Measurements from ENCODE around the gene USP19. TPM values are rescaled to one million over a fixed set of nuclear protein-coding genes. Genes with fewer than 3 reads are reported as not detected.

The USP19 gene
- total RNA-seq, 2 donors from 2014 or later: 66.9 to 67.7 TPM

DNA sequence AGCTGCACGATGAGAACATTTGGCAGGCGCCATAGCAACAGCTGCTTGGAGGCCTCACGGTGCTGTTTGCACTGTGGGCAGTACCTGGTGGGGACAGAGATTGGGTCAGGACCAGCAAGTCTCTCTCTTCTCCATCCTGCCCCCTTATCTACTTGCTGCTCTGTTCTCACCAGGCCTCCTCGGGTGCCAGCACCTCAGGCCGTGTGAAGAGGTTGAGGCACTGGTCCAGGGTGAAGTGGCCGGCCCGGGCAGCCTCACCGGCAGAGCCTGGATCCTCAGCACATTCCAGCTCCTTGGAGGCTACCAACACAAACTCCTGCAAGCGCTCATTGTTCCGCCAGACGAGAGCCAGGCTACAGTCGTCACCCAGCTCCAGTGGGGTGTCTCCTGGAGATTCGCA lies 9.8 kb downstream of the USP19 start:
- DNase-seq (no peak), ATAC-seq (no peak)
- intact Hi-C loops (cut with DNase I, micrococcal nuclease): no loop called here

DNA sequence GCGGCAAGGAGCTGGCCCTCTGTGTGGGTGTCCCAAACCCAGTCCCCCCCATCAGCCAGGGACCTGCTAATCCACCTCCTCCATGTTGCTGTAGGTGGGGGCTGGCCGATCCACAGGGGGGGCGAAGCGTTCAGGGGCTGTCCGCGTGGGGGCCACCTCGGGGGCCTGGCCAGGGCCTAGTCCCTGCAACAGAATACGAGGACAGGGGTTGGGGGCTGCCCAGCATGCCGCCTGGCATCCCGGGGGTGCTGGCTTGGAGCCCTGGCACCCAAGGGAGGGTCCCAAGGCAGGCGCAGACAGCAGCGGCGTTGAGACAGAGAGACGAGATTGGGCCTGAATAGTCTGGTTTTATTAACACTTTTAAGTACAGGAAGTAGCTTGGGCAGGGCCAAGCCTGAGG lies 12.3 kb downstream of the USP19 start:
- intact Hi-C loops (cut with DNase I, micrococcal nuclease): no loop called here
- no peak for ATAC-seq
- no peak for DNase-seq

GRCh38 chr3:49104427-49105291 lies 16.0 kb downstream of the USP19 start, which contains the start of gene QARS1:
QARS1 (minus strand) TSS chr3:49104757; CDS start chr3:49104733, 24 bp downstream.
- ATAC-seq (peak; percentile 96), DNase-seq (peak; percentile 96 to 97)
- intact Hi-C loops (cut with DNase I, micrococcal nuclease): no loop called here

DNA sequence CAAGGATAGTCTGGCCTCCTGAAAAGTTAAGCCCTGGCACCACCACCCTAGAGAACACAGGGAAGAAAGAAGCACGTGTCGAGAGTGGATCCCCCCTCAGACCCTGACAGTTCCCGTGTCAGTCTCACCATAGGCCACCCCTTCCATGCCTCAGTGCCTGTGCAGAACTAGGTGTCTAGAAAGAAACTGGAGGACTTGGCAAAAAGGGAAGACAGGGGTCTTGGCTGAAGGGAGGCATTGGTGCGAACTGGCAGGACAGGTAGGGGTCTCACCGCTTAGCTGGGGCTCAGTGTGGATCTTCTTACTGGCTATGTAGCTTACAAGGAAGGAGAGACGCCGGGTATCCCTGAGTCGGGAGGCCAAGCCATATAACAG lies 16.6 kb downstream of the USP19 start:
- intact Hi-C loops (cut with DNase I, micrococcal nuclease): no loop called here
- peak; percentile 3 for ATAC-seq
- DNase-seq: no peak

DNA sequence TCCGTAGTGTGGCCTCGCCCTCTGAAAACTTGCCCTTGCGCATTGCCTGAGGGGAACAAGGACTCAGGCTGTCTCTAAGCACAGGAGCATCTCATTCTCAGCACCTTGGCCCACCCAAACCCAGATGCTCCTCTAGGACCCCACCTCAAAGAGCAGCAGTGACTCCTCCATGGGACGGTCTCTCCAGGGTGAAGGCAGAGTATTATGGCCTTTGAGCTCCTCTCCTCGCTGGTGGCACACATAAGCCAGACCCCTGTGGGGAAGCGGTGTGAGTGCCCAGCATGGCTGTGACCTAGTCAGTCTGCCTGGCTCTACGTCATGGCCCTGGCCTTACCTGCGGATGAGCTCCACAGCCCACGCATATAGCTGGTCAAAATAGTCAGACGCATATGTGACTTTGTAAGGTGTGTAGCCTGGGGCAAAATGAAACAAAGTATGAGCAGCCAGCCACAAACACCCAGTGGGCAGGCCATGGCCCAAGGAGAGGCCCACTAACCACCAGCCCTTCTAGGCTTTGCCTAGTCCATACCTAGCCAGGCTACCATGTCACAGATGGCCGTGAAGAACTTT lies 20.5 kb downstream of the USP19 start:
- ATAC-seq (no peak), DNase-seq (no peak)
- intact Hi-C loops (cut with DNase I, micrococcal nuclease): no loop called here

DNA sequence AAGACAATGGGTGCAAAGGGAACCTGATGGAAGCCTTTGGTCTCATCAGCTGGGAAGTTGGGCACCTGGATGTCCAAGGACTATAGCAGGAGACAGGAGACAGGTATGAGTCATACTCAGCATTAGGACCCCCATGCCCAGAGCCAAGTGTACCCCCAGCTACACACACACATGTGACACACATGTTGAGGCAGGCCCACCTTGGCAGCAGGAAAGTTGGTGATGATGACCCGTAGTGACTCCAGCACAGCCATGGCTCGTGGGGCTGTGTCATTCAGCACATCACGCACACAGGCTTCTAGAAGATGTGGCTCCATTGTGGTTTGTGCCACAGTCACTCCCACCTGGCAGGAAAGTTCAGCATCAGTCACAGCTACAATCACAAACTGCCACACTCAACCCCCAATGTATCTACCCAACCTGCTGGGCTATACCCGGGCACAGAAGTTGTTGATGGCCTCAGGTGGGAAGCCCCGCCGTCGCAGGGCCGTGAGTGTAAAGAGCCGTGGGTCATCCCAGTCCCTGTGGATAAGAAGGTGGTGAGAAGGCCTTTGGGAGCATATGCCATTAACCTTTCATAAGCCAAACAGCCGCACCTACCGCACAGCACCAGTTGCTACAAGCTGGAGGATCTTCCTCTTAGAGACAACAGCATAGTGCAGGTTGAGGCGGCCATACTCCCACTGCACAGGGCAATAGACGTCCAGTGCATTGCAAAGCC lies 21.6 kb downstream of the USP19 start:
- intact Hi-C loops (cut with DNase I, micrococcal nuclease): no loop called here
- DNase-seq (no peak), ATAC-seq (no peak)

- no peak for DNase-seq
- ATAC-seq: no peak
- intact Hi-C loops (cut with DNase I, micrococcal nuclease): no loop called here
Observed at GRCh38 chr3:49098429-49098828, 22.2 kb downstream of the USP19 start.

DNA sequence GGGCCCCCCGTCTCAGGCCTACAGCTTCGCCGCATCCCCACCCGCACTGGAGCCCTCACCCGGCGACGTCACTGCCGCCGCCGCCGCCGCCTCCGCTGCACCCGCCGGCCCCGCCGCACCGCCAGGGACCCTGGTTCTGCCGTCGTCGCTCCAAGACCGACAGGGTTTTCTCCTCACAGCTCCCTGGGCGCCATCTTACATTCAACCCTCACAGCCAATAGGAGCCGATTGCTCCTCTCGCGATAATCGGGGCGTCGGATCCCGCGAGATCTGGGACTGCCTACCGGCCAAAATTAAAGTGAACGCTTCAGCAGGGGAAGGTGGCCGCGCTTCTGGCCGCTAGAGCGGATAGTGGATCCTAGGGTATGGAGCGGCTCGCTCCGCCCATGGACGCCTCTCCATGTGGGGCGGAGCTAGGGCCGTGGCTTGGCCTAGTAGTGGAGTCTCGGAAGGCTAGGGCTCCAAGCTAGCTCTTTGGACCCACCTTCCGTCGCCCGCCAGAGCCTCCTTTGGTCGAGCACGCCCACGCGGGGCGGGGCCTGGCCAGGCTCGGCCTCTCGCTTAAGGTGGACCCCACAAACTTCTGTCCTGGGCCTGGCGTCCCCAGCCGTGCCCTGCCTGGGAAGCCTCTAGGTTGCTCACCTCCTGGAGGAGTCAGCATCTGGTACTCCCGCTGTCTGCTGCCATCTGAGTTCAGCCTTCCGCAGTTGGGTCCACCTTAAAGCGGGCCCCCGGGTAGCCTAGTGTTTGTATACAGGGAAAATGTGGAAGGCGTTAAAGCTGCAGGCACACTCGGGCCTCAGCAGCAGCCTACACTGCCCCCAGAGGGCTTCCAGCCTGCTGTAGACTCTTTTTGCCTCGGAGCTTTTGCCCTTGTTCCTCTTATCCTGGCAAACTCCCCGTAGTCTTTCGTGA lies 26.5 kb downstream of the USP19 start, which contains the start of gene QRICH1:
Gene QRICH1 (minus strand): TSS at position 219 of the 915 bp plus-strand sequence. CDS start 17,054 bp downstream, outside the sequence.
- ATAC-seq: peak; percentile 85
- intact Hi-C loops (cut with DNase I, micrococcal nuclease): no loop called here

DNA sequence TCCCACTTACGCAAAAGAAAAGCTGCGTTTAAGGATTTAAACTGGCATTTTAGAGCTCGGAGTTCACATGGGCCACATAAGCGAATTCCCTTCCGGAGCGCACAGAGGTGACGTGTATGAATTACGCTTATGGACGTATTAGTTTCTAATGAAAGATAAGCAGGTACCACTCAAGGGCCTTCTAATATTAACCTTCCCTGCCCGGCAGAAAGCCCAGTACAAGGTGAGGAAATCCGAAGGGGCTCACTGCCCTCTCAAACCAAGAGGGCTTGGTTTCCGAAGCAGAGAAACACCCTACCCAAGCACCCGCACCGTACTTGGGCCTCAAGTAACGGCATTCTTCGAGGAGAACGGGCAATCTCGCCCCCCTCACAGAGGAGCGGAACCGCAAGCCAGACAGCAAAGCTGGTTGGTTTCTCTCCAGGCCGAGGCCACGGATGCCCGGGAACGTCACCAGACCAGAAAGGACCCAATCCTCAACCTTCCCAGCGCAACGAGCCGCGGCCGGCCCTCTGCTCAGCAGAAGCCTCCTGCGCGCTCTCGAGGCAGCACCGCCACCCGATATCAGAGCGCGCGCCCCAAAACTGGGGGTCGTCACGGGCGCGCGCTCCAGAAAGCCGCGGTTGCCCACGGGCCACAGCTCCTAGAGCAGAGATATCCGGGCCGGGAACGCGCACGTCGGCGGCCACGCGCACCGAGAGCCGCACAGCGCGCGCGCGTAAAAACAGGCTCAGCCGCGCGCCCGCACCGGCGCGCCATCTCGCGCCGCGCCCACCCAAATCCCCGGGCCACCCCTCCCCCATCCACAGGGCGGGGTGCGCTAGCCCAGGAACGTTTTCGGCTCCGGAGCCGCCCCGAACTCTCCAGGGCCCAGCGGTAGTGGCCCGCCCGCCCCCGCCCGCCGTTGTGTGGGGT lies 27.4 kb downstream of the USP19 start:
- intact Hi-C loops (cut with DNase I, micrococcal nuclease): no loop called here
- DNase-seq (peak; percentile 72 to 92), ATAC-seq (peak; percentile 64)

More for the DNA sequence above, 26.5 kb downstream of the USP19 start, which contains the start of gene QRICH1:
- peak; percentile 97 for DNase-seq

DNA sequence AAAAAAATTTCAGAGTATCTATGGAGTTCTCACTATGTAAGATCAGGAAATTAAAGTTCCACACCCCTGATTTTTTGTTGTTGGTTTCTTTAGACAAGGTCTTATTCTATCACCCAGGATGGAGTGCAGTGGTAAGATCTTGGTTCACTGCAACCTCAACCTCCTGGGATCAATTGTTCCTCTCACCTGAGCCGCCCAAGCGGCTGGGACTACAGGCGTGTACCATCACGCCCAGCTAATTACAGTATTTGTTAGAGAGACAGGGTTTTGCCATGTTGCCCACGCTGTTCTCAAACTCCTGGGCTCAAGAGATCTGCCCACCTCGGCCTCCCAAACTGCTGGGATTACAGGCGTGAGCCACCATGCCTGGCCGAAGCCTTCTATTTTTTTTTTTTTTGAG lies 39.2 kb downstream of the USP19 start:
- ATAC-seq (no peak), DNase-seq (no peak)
- intact Hi-C loops (cut with DNase I, micrococcal nuclease): no loop called here

- intact Hi-C loops (cut with DNase I, micrococcal nuclease): no loop called here
- ATAC-seq (no peak), DNase-seq (no peak)
Observed at GRCh38 chr3:49079270-49079669, 41.4 kb downstream of the USP19 start.

GRCh38 chr3:49076646-49077045 lies 44.0 kb downstream of the USP19 start:
- intact Hi-C loops (cut with DNase I, micrococcal nuclease): no loop called here
- no peak for ATAC-seq
- no peak for DNase-seq

DNA sequence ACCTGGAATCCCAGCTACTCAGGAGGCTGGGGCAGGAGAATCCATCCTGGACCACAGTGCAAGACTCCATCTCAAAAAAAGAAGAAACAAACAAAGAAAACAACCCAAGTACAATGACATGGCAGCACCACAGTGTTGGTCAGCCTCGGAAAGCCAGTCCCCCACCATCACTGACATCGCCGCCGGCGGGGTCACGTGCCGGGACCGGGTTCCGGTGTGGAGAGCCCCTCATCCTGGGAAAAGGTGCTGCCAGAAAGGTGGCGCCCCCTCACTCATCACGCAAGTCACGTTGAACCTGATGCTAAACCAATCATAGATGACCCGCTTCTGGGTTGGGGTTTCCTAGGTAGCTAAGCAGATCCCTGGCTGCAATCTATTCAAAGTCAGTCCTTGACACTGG lies 44.5 kb downstream of the USP19 start:
- intact Hi-C loops (cut with DNase I, micrococcal nuclease): no loop called here
- ATAC-seq (no peak), DNase-seq (no peak)

Small RNA genes within 50 kb of the gene (microRNA-seq; reads per million reads assigned to microRNA genes)
- gene MIR6890: 0 reads per million in 2 donors

Other genes with a start within 250 kb of the USP19 start
- 10 to 100 TPM; 43.0 to 56.3 TPM for gene SLC25A20, start 221.9 kb downstream of the USP19 start, total RNA-seq
- 10 to 100 TPM; 72.3 to 82.0 TPM for gene ARIH2, start 202.0 kb downstream of the USP19 start, total RNA-seq
- 10 to 100 TPM; 33.8 to 47.3 TPM for gene P4HTM, start 130.6 kb downstream of the USP19 start, total RNA-seq
- gene WDR6, start 113.4 kb downstream of the USP19 start, total RNA-seq: 100 to 1,000 TPM; 114 to 121 TPM
- 10 to 100 TPM; 19.2 to 20.5 TPM for gene DALRD3, start 102.2 kb downstream of the USP19 start, total RNA-seq
- gene NDUFAF3, start 98.7 kb downstream of the USP19 start, total RNA-seq: 10 to 100 TPM; 65.2 to 70.1 TPM
- 100 to 1,000 TPM; 102 to 122 TPM for gene IMPDH2, start 91.4 kb downstream of the USP19 start, total RNA-seq
- 10 to 100 TPM; 73.5 to 83.6 TPM for gene QRICH1, start 26.8 kb downstream of the USP19 start, total RNA-seq
- gene QARS1, start 16.1 kb downstream of the USP19 start, total RNA-seq: 100 to 1,000 TPM; 339 to 417 TPM
- gene LAMB2, start 12.2 kb upstream of the USP19 start, total RNA-seq: 100 to 1,000 TPM in 1 of 2 donors, 10 to 100 TPM in 1; 66.1 to 102 TPM
- gene CCDC71, start 45.5 kb upstream of the USP19 start, total RNA-seq: 10 to 100 TPM; 16.3 to 20.3 TPM
- gene KLHDC8B, start 50.8 kb upstream of the USP19 start, total RNA-seq: 10 to 100 TPM in 1 of 2 donors, 1 to 10 TPM in 1; 4.6 to 12.5 TPM
- gene C3orf62, start 156.4 kb upstream of the USP19 start, total RNA-seq: 1 to 10 TPM; 4.7 to 4.8 TPM
- gene USP4, start 219.2 kb upstream of the USP19 start, total RNA-seq: 10 to 100 TPM; 48.5 to 55.3 TPM
- 100 to 1,000 TPM; 128 to 146 TPM for gene GPX1, start 237.5 kb upstream of the USP19 start, total RNA-seq